ENCODE data around the gene MUS81. TPM values are rescaled to one million over a fixed set of nuclear protein-coding genes. Genes with fewer than 3 reads are reported as not detected.
A peak's percentile ranks its signal among the peaks of the same experiment; 100 is the strongest.

Gene MUS81
- total and polyA plus RNA-seq, 2 experiments from 2014 or later = 23.8 to 47.0 TPM

DNA sequence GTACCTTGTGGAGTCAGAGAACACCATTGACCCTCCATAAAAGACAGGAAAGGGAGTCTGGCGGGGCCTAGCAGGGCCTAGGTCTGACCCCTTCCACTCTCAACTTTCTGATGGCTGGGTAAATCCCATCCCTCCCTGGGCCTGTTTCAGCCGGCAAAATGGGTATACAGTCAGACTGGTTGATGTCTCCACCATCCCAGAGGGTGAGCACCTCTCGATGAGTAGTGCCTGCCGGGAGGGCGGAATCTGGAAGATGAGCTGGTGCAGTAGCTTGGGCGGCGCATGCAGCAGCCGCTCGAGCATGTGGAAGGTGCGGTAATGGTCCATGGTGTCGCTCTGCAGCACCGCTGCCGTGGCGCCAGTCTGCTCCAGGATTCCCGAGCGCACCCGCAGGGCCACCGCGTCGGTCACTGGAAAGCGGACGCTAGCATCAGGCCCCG lies 27.5 kb downstream of the MUS81 start:
- WGBS (ENCODE audit: low lambda C conversion rate, missing lambda C conversion rate) = 4% methylated on average over 23 of the region's 23 CpGs
- peak overlapping the region; percentile 86 for H3K4me3 ChIP-seq
- H3K4me1 ChIP-seq (ENCODE audit: insufficient read depth) = peaks cover 43% of the 10 kb centered on the region
- peak overlapping the region; percentile 98 for H3K4me2 ChIP-seq
- H3K27me3 ChIP-seq = no peaks in the 10 kb centered on the region
- peak overlapping the region; percentile 84 for H2AFZ ChIP-seq
- H4K20me1 ChIP-seq (ENCODE audit: insufficient read depth, poor library complexity, severe bottlenecking) = no peaks in the 10 kb centered on the region
- H3K36me3 ChIP-seq (replicated peaks; ENCODE audit: insufficient read depth, low read depth) = no peaks in the 10 kb centered on the region
- no peak for DNase-seq (ENCODE audit: low spot score)
- peaks cover 32% of the 10 kb centered on the region for H3K79me2 ChIP-seq
- H3K27ac ChIP-seq = peak overlapping the region; percentile 92
- no peaks in the 10 kb centered on the region for H3K9me3 ChIP-seq (ENCODE audit: low read depth)
- no peaks in the 10 kb centered on the region for H3K9me2 ChIP-seq (replicated peaks; ENCODE audit: insufficient read depth)
- TF ChIP-seq CTCF (IDR thresholded peaks at IDR 0.05; ENCODE audit: poor library complexity) (no peak), EZH2 (IDR thresholded peaks at IDR 0.05; ENCODE audit: borderline replicate concordance) (no peak), EZH2phosphoT487 (IDR thresholded peaks at IDR 0.05; ENCODE audit: low read depth, severe bottlenecking, unreplicated experiment) (no peak)

GRCh38 chr11:65888163-65888814 lies 28.1 kb downstream of the MUS81 start, which contains the start of gene FIBP:
Gene FIBP (minus strand): TSS chr11:65888471. CDS start chr11:65888418, 53 bp downstream.
- Histone ChIP-seq H2AFZ (peak within 1 kb of the TSS; percentile 84), H4K20me1 (ENCODE audit: insufficient read depth, poor library complexity, severe bottlenecking) (no peaks in the 10 kb centered on the region)
- WGBS (ENCODE audit: low lambda C conversion rate, missing lambda C conversion rate) = under 1% methylated on average over 42 of the region's 57 CpGs

DNA sequence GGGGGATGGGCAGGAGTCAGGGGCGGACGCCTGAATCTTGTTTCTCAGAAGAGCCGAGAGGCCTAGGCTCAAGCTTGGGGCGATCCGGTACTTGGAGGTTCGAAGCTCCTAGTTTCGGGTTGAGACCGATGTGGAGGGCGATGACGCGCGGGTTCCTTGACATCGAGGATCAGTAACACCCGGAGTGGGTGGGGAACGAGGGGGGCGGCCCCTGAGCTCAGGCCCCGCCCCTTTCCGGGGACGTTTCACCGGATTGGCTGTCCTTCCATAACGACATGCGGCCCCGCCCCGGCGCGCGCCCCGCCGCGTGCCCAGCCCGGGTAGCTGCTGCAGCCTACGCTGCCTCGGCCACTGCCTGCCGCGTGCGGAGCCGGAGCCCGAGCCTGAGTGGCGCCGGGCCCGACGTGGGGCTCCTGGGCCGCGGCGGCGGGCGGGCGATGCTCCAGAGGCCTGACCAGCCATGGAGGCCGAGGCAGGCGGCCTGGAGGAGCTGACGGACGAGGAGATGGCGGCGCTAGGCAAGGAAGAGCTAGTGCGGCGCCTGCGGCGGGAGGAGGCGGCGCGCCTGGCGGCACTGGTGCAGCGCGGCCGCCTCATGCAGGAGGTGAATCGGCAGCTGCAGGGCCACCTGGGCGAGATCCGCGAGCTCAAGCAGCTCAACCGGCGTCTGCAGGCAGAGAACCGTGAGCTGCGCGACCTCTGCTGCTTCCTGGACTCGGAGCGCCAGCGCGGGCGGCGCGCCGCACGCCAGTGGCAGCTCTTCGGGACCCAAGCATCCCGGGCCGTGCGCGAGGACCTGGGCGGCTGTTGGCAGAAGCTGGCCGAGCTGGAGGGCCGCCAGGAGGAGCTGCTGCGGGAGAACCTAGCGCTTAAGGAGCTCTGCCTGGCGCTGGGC lies 30.3 kb downstream of the MUS81 start, which contains the start of gene CCDC85B:
TSS of gene CCDC85B (plus strand) at position 350 of the 895 bp plus-strand sequence. CDS start at position 461, 111 bp downstream.
- H3K4me3 ChIP-seq = peak within 1 kb of the TSS; percentile 71
- H3K9me3 ChIP-seq (ENCODE audit: low read depth) = no peaks in the 10 kb centered on the region
- no peaks in the 10 kb centered on the region for H3K27me3 ChIP-seq
- 1% methylated on average over 73 of the region's 94 CpGs for WGBS (ENCODE audit: low lambda C conversion rate, missing lambda C conversion rate)
- H2AFZ ChIP-seq = peak within 1 kb of the TSS; percentile 57
- H3K36me3 ChIP-seq (replicated peaks; ENCODE audit: insufficient read depth, low read depth) = no peaks in the 10 kb centered on the region
- no peak for TF ChIP-seq EZH2phosphoT487 (IDR thresholded peaks at IDR 0.05; ENCODE audit: low read depth, severe bottlenecking, unreplicated experiment)
- peak; percentile 32 for TF ChIP-seq CTCF (IDR thresholded peaks at IDR 0.05; ENCODE audit: poor library complexity)
- H3K79me2 ChIP-seq = peaks cover 25% of the 10 kb centered on the region
- peak within 1 kb of the TSS; percentile 92 for H3K4me2 ChIP-seq
- H3K27ac ChIP-seq = peak within 1 kb of the TSS; percentile 98
- H4K20me1 ChIP-seq (ENCODE audit: insufficient read depth, poor library complexity, severe bottlenecking) = no peaks in the 10 kb centered on the region
- no peaks in the 10 kb centered on the region for H3K9me2 ChIP-seq (replicated peaks; ENCODE audit: insufficient read depth)
- DNase-seq (ENCODE audit: low spot score) = peak; percentile 98
- peaks cover 43% of the 10 kb centered on the region for H3K4me1 ChIP-seq (ENCODE audit: insufficient read depth)

More at GRCh38 chr11:65888163-65888814, 28.1 kb downstream of the MUS81 start, which contains the start of gene FIBP:
- Histone ChIP-seq H3K4me1 (ENCODE audit: insufficient read depth) (peaks cover 43% of the 10 kb centered on the region), H3K79me2 (peaks cover 32% of the 10 kb centered on the region), H3K27me3 (no peaks in the 10 kb centered on the region), H3K9me3 (ENCODE audit: low read depth) (no peaks in the 10 kb centered on the region), H3K27ac (peak within 1 kb of the TSS; percentile 98), H3K9me2 (replicated peaks; ENCODE audit: insufficient read depth) (no peaks in the 10 kb centered on the region), H3K36me3 (replicated peaks; ENCODE audit: insufficient read depth, low read depth) (no peaks in the 10 kb centered on the region), H3K4me3 (peak within 1 kb of the TSS; percentile 86), H3K4me2 (peak within 1 kb of the TSS; percentile 98)
- no peak for TF ChIP-seq EZH2phosphoT487 (IDR thresholded peaks at IDR 0.05; ENCODE audit: low read depth, severe bottlenecking, unreplicated experiment)
- TF ChIP-seq CTCF (IDR thresholded peaks at IDR 0.05; ENCODE audit: poor library complexity) = peak; percentile 84
- TF ChIP-seq EZH2 (IDR thresholded peaks at IDR 0.05; ENCODE audit: borderline replicate concordance) = no peak
- DNase-seq (ENCODE audit: low spot score) = peak; percentile 98
